Cardiac muscle cell (in vitro differentiated cells and primary cell): ENCODE measurements around the gene SPTB. TPM values are rescaled to one million over a fixed set of nuclear protein-coding genes. Genes with fewer than 3 reads are reported as not detected.

Experiments used
- DNase-seq, 2 donors: peaks; one replicate each; pipeline versions ENCODE4 v3.0.0 to v3.0.0-alpha.2; 2010 to 2017; ENCODE audit warnings: low read depth in 1 of 2, low spot score in 1 of 2
- H3K27ac ChIP-seq: fragments of 200-600 bp; sonication (generic); 2 replicates; pipeline ENCODE4 v1.5.1; 2016
- H3K27me3 ChIP-seq: fragments of 200-600 bp; sonication (generic); 2 replicates; pipeline ENCODE4 v1.6.0; 2016; ENCODE audit warnings: control low read depth
- H3K36me3 ChIP-seq: fragments of 200-600 bp; sonication (generic); 2 replicates; pipeline ENCODE4 v1.5.1; 2016; ENCODE audit warnings: control low read depth
- H3K4me1 ChIP-seq: fragments of 200-600 bp; sonication (generic); 2 replicates; pipeline ENCODE4 v1.8.1; 2017; ENCODE audit warnings: low read depth, mild to moderate bottlenecking, mixed run types
- H3K4me3 ChIP-seq: fragments of 200-600 bp; sonication (generic); 2 replicates; pipeline ENCODE4 v1.5.1; 2016; ENCODE audit warnings: mild to moderate bottlenecking
- H3K9me3 ChIP-seq: fragments of 200-600 bp; sonication (generic); 2 replicates; pipeline ENCODE4 v1.5.1; 2017; ENCODE audit warnings: low read depth, mild to moderate bottlenecking, control low read depth
- CTCF ChIP-seq: IDR thresholded peaks from 2 replicates; pipeline ENCODE4 v1.5.1; 2012; ENCODE audit warnings: low read depth, mild to moderate bottlenecking, low read length
- polyA plus RNA-seq: library from polyadenylated mRNA; unstranded; fragments of >200 nt; fragmentation: Nextera tagmentation; extraction: Ambion mirVana; gene quantifications from 2 replicates; pipeline ENCODE4 v1.2.1, GENCODE V29; 2016
- total RNA-seq: library from RNA; depleted of rRNA; stranded (reverse); fragments of >200 nt; gene quantifications from 2 replicates; pipeline ENCODE4 v1.2.3, GENCODE V29; 2016

Gene SPTB
- total and polyA plus RNA-seq, 2 experiments from 2014 or later, result 9.2 to 9.9 TPM

GRCh38 chr14:64871344-64871743, 8.4 kb downstream of the SPTB start:
- no peak for DNase-seq

DNA sequence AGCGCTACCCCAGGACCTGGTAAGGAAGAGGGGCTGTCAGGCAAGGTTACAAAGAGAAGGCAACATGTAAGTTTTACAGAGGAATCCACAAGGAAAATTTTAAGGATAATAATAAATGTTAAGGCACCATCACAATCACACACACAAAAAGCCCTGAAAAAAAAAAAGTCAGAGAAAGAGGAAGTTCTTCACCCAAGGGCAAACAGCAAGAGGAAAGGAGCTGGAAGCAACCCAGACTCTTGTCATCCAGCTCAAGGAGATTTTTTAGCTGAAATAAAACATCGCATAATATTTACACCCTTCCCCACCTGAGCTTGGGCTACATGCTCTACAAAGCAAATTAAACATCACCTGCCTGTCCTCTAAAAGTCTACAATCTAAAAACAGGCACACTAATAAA, 9.5 kb downstream of the SPTB start:
- Histone ChIP-seq H3K27ac (no peak overlapping the region), H3K4me3 (no peak overlapping the region), H3K27me3 (peaks cover 6% of the 10 kb centered on the region), H3K9me3 (no peaks in the 10 kb centered on the region), H3K4me1 (peaks cover 3% of the 10 kb centered on the region), H3K36me3 (no peaks in the 10 kb centered on the region)
- no peak for DNase-seq
- no peak for TF ChIP-seq CTCF

More at GRCh38 chr14:64871344-64871743, 8.4 kb downstream of the SPTB start:
- Histone ChIP-seq H3K4me1 (peaks cover 3% of the 10 kb centered on the region), H3K27ac (no peak overlapping the region), H3K27me3 (peaks cover 16% of the 10 kb centered on the region), H3K36me3 (no peaks in the 10 kb centered on the region), H3K9me3 (no peaks in the 10 kb centered on the region), H3K4me3 (no peak overlapping the region)
- TF ChIP-seq CTCF, result no peak

- no peak for DNase-seq
- Histone ChIP-seq H3K4me3 (no peak overlapping the region), H3K9me3 (no peaks in the 10 kb centered on the region), H3K36me3 (no peaks in the 10 kb centered on the region), H3K27me3 (no peaks in the 10 kb centered on the region), H3K27ac (no peak overlapping the region), H3K4me1 (peaks cover 3% of the 10 kb centered on the region)
- TF ChIP-seq CTCF, result no peak
These were observed 10.9 kb downstream of the SPTB start for GRCh38 chr14:64868841-64869240.

- no peak for DNase-seq
- Histone ChIP-seq H3K4me3 (no peak overlapping the region), H3K27ac (no peak overlapping the region), H3K27me3 (no peaks in the 10 kb centered on the region), H3K36me3 (no peaks in the 10 kb centered on the region), H3K4me1 (peaks cover 3% of the 10 kb centered on the region), H3K9me3 (no peaks in the 10 kb centered on the region)
- TF ChIP-seq CTCF, result no peak
These were observed 11.3 kb downstream of the SPTB start for GRCh38 chr14:64868379-64868778.

GRCh38 chr14:64867182-64867581, 12.5 kb downstream of the SPTB start:
- DNase-seq, result no peak
- no peaks in the 10 kb centered on the region for H3K27me3 ChIP-seq
- H3K4me3 ChIP-seq, result no peak overlapping the region
- H3K9me3 ChIP-seq, result no peaks in the 10 kb centered on the region
- TF ChIP-seq CTCF, result no peak
- H3K36me3 ChIP-seq, result no peaks in the 10 kb centered on the region
- H3K27ac ChIP-seq, result no peak overlapping the region
- peaks cover 3% of the 10 kb centered on the region for H3K4me1 ChIP-seq

- Histone ChIP-seq H3K4me3 (no peak overlapping the region), H3K36me3 (no peaks in the 10 kb centered on the region), H3K4me1 (peaks cover 3% of the 10 kb centered on the region), H3K27me3 (no peaks in the 10 kb centered on the region), H3K27ac (no peak overlapping the region), H3K9me3 (no peaks in the 10 kb centered on the region)
- TF ChIP-seq CTCF, result no peak
- DNase-seq, result no peak
These were observed 13.7 kb downstream of the SPTB start for GRCh38 chr14:64865992-64866391.
